ENCODE data around the gene PCBP3.

DNA sequence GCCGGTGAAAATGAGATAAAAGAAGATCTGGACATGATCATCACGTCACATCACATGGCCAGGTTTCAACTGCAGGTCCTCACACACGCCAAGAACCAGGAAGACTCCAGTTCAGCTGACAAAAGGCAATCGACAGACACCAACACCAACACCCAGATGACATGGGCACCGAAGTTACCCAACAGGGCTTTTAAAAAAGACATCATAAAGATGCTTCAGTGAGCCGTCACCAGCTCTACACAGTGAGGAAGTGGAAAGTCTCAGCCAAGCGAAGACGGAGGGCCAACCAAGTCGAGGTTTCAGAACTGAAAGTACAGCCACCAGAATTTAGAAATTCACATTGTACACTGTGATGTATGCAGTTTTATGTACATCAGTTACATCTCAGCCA lies 183.8 kb downstream of the PCBP3 start:
- no peak for TF ChIP-seq CTCF (IDR thresholded peaks at IDR 0.05; ENCODE audit: low read length)
- no peak for TF ChIP-seq EZH2 (optimal IDR thresholded peaks at IDR 0.05; ENCODE audit: low read depth, low read length)

All from MM.1S (cell line).